ENCODE measurements around the gene DPP6. TPM values are rescaled to one million over a fixed set of nuclear protein-coding genes. Genes with fewer than 3 reads are reported as not detected.
"Not testable (repeated sequence)": the region's sequence is repeated elsewhere in the genome, so short reads cannot be mapped to it uniquely, and the experiment has no call there.

The DPP6 gene
- not detected for total RNA-seq

DNA sequence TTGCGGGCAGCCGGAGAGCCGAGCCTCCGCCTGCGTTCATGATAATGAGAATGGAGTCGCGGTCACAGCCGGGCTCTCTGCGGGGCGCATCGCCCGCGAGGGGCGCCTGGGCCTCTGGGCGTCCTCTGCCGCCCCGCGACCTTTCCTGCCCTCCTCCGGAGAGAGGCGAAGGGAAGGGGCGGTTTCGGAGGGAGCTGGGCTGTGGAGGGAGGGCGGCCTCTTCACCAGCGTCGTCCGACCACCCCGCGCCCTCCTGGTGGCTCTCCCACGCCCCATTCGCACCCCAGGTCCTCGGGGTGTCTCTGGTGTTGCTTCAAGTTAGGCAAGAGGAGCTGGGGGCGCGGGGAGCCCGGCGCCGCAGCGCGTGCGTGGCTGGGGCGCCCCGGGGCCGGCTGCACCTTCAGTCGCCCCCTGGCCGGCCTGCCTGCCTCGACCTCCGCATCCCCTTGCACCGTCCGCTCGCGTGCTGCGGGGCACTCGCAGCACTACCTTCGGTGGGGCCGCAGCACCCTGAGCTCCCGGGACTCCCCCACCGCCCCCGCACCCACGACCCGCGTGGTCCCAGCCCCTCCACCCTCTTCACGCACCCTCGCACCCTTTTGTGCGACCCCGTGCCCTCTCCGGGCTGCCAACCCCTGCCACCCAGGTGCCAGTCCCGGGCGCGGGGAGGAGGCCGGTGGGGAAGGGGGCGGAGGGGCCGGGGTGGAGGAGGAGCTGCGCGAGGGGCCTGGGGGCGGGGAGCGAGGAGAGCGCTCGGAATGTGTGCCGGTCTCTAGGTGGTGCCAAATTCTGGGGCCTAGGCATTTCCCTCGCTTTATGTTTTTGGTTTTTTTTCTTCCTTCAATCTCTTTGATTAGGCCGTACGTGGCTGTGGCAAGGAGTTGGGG, at the start of gene DPP6:
Gene DPP6 (plus strand): TSS at position 756 of the 887 bp plus-strand sequence.
- CTCF ChIA-PET, POLR2A ChIA-PET: not testable (repeated sequence)

DNA sequence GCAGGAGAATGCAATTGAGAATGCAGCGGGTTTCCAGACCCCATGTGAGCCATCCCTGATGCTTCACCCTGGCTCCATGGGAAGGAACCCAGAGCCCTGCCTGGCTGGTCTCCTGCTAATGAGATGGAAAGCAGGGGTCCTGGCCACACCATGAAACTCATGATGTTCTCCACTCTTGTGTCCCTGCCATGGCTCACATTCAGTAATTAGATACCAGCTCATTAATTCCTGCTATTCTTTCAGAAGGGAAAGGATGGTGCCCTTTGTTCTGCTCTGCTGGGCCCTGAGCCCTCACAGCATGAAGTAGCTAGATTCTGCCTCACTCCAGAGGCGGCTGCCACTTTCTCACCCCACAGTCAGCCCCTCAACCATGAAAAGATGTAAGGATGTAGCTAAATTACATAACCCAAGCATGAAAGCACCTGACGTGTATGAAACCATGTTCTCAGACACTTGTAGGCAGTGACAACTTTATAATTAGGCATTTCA, 42.7 kb upstream of the DPP6 start:
- CTCF ChIA-PET, POLR2A ChIA-PET: not testable (repeated sequence)

DNA sequence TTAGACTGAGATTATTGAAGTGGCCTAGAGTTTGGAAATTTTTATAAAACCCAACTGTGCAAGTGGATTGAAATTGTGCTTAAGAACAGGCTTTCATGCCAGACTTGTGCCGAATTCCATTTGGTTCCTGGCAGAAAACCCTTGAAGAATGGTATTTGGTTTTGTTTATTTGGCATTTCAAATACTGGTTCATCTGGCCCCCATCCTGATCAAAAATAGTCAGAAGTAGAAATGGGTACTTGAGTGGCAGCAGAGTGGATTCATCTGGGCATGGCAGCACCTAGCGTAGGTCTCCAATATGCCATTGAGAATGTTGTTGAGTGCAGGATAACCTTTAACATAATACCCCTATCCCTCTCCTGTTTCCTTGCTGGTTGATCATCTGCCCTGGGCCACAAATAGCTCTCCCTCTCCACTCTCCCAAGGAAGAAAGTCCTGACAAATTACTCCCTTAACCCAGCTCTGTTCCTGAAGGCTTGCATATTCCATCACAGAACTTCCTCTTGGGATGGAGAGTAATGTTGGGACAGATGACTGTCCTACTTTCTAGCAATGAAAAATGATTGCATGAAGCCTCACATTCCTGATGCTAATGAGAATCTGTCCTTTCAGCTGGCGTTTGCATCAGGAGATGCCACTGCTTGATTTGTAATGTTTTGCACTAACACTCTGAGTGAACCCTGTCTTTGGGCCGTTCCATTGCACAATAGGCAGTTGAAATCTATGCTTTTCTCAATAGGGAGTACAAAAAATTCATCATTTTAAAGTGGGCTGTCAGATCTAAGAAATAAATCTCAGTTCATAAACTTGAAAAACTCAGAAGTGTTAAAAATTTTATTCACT, 41.3 kb upstream of the DPP6 start:
- POLR2A ChIA-PET, CTCF ChIA-PET: not testable (repeated sequence)

DNA sequence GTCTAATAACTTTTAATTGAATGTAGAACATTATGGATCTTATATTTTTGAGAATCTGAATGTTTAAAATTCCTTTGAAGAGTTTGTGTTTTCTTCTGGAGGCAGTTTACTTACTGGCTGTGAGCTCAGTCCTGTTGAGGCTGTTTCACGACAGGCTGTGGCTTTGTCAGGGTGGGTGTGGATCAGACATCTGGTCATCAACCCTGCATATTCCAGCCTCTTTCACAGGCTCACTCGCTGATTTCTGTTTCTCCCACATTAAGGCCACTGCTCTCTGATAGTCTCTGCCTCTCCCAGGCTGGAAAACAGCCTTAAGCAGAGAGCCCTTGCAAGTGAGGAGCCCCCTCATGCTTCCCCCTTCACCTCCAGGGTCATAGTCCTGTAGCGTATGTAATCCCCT, 39.4 kb upstream of the DPP6 start:
- CTCF ChIA-PET, POLR2A ChIA-PET: not testable (repeated sequence)

DNA sequence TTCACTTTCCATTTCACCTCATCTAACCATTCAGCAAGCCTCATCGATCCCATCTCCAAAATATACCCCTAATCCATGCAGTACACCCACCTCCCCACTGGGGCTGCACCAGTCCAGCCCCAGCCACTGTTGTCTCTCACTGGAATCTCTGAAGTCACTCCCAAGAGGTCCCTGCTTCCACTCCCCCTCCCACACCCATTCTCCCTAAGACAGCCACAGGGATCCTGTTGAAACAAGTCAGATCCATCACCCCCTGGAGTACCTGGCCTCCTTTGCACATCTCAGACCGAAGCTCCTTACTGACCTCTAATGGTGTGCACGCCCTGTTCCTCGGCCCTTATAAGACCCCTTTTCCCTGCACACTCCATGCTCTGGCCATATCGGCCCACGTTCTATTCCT, 36.6 kb upstream of the DPP6 start:
- CTCF ChIA-PET, result not testable (repeated sequence)

DNA sequence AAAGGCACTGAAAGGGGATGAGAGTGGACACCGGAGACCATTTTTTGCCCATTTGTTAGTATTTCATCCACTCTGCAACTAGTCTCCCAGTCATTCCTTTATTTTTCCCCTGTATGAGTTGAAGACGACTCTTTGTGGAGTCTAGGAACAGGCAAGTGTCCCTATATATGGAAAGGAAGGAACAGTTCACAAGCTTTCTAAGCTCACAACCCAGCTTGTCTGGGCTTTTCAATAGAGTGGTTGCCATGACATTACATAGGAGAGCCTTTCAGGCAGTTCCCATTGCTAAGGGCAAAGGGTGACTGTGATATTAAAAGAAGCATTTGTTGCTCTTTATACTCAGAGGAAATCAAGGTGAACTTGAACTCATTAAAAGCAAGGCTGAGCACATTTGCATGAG, 33.8 kb upstream of the DPP6 start:
- CTCF ChIA-PET, POLR2A ChIA-PET: not testable (repeated sequence)

More for the DNA sequence above, 36.6 kb upstream of the DPP6 start:
- POLR2A ChIA-PET, result not testable (repeated sequence)

DNA sequence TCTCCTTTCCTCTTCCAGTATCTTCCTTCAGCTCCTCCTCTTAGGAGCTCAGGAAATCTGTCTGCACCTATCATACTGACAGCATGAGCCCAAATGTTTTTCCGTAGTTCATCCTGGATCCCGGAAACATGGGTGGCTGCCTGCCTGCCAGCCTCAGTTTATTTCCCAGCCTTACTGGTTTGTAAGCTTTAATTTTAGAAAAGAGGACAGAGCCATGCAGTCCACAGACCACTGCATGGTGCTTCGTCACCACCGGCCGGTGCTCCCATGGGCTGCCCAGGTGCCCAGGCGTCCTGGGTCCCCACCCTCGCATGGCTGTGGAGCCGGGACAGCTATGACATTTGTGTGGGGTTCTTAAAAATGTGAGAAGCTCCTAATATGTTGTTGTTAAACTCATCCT, 24.4 kb upstream of the DPP6 start:
- POLR2A ChIA-PET, CTCF ChIA-PET: not testable (repeated sequence)

DNA sequence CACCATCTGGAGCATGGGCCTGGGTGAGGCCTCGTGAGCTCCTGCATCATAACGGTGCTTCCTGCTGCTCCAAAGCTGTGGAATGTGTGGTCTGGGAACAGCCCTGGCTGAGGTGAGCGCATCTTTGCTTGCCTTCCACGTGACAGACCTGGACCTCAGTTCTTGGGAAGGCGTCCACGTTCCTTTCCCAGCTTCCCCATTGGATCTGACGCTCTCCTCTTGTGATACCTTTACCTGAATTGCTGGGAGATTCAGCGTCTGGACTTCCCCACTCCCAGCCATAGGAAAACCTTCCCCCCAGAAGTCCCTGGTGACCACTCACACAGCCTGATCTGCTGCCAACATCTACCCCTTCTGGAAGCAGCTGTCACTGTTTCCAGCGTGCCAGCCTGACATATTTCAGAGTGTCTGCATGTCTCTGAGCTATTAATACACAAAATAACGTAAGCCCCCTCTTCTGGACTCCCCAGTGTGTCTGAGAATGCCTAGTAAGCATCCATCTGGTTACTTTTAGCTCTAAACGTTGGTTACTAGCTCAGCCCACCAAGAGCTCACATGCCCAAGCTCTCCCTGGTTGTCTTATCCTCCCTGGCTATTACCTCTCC, 21.6 kb upstream of the DPP6 start:
- CTCF ChIA-PET, POLR2A ChIA-PET: not testable (repeated sequence)

DNA sequence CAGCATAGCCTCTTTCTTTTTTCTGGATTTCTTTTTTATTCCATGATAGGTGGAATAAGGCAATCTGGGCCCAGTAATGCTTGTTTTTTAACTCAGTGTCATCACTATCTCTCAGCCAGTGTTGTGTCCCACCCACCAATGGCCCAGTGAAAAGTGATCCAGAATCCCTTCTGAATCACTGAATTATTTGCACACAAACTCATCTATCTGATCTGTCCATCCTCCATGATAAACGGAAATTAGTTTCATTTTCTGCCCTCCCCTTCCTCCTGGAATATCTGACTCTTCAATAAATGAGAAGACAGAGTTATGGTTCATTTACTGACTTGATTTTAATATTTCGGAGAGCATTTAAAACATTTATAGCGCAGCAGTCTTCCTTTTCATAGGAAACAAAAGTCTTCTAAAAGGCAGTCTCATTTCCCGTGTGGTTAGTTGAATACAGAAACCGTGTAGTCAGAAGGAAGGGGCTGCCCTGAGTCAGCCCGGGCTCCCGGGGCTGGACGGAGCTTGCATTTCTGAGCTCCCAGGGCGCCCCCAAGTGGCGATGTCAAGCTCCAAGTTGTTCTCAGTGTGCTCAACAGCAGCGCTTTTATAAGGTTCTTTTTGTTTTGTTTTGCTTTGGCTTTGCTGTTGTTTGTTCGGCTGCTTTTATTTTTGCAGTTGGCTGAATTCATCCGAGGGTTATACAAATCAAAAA, 12.6 kb upstream of the DPP6 start:
- POLR2A ChIA-PET, CTCF ChIA-PET: not testable (repeated sequence)

DNA sequence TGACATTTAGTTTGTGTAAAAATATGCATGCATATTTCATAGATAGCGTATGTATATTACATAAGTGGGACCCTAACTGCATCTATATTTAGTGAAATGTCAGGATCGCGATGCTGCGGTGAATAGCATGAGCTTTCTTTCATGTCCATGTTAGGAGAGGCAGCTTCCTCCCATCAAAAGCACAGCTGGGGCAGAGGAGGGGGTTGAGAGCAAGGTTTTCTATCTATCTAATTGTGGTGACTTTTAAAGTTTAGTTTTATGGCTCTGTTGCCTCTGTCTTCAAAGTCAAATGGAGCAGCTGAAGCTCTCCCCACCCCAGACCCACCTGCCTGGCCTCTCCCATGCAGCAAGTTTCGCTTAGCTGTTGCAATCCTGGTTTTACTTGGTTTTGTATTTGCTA, 1.8 kb upstream of the DPP6 start:
- CTCF ChIA-PET, POLR2A ChIA-PET: not testable (repeated sequence)

DNA sequence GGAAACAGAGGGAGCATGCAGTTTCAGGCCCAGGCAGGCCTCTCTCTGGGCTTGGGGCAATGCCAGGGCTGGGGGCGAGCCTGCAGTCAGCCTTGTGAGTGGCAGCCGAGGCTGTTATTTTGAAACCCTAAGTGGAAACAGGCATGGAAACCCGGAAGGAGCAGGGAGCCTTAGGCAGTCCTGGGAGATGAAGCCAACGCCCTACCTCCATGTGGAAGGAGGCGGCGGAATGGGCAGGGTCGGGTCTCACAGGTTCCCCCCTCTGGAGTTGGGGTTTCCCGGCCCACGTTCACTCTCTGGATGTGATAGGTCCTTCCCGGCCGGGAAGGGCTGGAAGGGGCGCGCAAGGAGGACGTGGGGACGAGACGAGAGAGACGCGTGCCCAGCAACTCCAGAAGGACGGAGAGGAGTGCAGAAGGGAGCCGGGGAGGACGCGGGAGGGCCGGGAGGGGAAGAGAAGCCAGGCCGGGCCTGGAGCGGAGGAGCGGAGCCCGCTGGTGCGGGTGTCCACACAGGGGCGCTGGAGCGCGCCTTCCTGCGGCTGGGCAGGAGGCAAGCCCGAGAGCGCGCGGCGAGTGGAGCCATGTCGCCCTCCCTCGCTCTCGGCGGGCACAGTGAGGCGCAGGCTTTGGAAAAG, 1.1 kb upstream of the DPP6 start:
- CTCF ChIA-PET, POLR2A ChIA-PET: not testable (repeated sequence)

DNA sequence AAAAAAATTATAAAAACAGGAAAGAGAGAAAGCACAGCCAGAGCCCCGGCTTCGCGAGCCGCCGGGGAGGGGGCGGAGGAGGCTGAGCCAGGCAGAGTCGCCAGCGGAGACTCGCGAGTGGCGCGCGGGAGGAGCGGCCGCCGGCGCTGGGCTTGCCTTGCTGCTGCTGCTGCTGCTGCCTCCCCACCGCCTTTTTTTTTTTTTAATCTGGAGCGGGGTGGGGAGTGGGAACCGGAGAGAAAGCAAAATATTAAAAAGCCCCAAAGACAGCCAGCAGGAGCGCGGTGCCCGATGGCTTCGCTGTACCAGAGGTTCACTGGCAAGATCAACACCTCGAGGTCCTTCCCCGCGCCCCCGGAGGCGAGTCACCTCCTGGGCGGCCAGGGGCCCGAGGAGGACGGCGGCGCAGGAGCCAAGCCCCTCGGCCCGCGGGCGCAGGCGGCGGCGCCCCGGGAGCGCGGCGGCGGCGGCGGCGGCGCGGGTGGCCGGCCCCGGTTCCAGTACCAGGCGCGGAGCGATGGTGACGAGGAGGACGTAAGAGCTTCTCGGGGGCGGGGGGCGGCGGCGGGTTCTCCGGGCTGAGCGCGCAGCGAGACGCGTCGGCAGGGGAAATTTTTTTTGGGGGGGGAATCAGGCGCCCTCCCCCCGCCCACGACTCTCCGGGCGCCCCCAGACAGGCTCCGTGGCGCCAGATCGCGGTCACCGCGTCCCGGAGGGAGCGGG, 493 bp downstream of the DPP6 start:
- CTCF ChIA-PET, result not testable (repeated sequence)
- POLR2A ChIA-PET, result interaction anchor here (0.6 kb wide), 1 partner anchor 204 kb away, joined by 4 read pairs; no protein-coding TSS in a partner anchor

DNA sequence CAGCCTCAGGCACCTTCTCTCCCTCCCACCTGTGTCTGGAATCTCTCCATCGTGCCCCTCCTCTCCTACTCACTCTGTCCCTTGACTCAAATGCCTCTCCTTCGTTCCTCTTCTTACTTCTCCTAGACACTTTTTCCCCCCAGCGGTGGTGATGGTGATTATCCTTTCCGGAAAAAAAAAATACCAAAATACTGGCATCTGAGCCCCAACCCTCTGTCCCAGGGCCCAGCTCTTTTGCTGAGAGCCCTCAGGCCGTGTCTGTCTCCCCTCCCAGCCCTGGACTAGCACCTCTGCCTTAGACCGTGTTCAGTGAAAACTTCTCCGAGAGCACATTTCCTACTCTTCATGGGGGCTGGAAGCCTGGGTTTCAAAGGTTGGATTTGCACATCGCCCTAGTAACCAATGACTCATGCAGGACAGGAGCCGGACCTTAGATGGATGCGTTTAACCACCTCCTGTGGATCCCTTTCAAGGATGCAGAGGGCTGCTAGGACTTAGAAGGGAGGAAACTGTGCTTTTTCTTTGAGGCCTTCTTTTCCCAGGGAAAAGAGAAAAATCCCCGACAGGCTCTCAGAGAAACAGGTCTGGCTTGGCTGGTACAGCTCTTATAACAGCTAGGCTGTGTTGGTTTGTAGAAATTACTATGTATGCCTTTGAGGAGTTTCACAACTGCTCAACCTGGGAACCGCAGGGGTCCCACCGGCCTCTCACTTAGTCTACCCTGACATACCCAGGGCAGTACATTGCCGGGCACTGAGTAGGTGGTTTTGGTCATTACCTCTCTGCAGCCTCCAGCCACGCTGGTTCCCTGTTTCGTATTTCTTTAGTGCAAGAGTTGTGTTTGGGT, 1.5 kb downstream of the DPP6 start:
- CTCF ChIA-PET, POLR2A ChIA-PET: not testable (repeated sequence)

DNA sequence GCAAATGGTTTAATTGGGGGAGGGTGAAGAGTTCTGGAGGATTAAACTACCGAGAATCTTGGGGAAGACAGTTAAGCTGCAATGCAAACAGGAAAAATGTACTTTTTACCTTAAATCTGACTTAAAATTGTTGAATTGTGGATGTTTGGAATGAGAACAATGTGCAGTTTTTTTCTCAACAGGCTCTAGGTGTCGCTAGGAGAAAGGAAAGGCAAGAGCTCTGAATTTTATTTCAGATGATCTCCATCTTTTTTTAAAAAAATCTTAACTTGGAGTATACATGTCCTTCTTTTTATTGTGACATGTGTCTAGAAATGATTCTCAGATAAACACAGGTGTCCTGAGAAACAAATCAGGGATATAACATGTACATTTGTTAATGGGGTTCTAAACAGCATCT, 2.5 kb downstream of the DPP6 start:
- POLR2A ChIA-PET, CTCF ChIA-PET: not testable (repeated sequence)

DNA sequence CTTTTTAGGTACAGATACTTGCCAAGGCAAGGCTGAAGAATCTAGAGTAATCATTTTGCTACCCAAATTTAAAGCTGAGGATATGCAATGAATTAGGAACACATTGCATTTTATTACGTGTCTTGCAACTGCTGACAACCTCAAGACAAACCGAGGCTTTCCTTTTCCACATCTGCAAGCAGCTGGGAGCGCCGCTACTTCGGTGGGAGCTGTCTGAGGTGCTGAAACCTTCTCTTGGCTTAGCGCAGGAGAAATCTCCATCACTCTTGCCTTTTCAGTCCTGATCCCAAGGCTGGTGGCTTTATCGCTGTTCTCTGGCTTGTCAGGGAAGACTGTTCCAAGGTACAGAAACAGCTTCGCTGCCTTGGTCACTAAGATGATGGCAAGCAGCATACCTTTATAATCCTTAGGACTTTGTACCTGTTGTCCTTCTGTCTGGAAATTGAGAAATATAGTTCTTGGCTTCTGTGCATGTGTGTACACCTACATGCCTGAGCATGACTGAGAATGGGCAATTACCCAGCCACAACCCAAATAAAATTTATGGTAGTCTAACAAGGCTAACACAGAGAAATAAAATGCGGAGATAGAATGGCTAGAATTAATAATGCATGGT, 3.4 kb downstream of the DPP6 start:
- CTCF ChIA-PET, result not testable (repeated sequence)

DNA sequence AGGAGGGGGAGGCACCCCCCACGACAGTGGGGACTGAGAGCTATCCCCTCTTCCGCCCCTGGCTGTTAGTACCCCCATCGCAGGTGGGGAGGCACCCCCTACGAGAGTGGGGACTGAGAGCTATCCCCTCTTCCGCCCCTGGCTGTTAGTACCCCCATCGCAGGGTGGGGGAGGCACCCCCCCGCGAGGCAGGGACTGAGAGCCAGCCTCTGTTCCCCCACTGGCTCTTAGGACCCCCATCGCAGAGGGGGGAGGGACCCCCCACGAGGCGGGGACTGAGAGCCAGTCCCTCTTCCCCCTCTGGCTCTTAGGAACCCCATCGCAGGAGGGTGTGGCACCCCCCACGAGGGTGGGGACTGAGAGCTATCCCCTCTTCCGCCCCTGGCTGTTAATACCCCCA, 6.6 kb downstream of the DPP6 start:
- CTCF ChIA-PET, POLR2A ChIA-PET: not testable (repeated sequence)

More for the DNA sequence above, 3.4 kb downstream of the DPP6 start:
- POLR2A ChIA-PET, result not testable (repeated sequence)

DNA sequence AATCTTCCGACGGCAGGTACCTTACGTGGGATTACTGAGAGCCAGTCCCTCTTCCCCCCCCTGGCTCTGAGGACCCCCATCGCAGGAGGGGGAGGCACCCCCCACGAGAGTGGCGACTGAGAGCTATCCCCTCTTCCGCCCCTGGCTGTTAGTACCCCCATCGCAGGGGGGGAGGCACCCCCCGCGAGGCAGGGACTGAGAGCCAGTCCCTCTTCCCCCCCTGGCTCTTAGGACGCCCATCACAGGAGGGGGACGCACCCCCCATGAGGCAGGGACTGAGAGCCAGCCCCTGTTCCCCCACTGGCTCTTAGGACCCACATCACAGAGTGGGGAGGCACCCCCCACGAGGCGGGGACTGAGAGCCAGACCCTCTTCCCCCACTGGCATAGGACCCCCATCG, 8.4 kb downstream of the DPP6 start:
- POLR2A ChIA-PET, CTCF ChIA-PET: not testable (repeated sequence)

DNA sequence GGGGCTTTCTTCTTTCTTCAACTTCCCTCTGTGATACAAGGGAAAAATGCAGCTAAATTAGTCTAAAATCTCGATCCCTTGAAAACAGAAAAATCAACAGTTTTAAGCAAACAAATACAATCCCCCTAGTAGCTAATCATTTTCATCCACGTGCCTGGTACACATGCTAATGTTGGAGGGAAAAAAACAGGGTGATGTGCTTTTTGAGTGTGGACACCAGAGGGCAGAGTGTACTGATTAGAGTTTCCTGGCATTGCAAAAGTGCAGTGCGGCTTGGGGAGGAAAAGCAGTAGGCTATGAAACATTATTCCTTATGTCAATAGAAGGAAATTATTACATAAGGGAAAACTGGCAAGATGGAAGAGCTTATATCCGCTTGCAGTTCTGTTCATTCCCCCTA, 19.6 kb downstream of the DPP6 start:
- CTCF ChIA-PET, POLR2A ChIA-PET: not testable (repeated sequence)
